Measurements from ENCODE around the gene KMO. TPM values are rescaled to one million over a fixed set of nuclear protein-coding genes. Genes with fewer than 3 reads are reported as not detected.

KMO gene
- total RNA-seq, 1 experiment from 2014 or later: 0.29 TPM

GRCh38 chr1:241605146-241605805 is 73.1 kb downstream of the KMO start:
- peak overlapping the region; percentile 74 for H3K9ac ChIP-seq (ENCODE audit: low read length)
- H4K20me1 ChIP-seq (ENCODE audit: low read length): no peaks in the 10 kb centered on the region
- no peaks in the 10 kb centered on the region for H3K36me3 ChIP-seq (ENCODE audit: low read depth, low read length)
- peak overlapping the region; percentile 67 for H3K4me2 ChIP-seq (ENCODE audit: low read length)
- no peaks in the 10 kb centered on the region for H3K79me2 ChIP-seq (ENCODE audit: low read length)
- H3F3A ChIP-seq (ENCODE audit: low read length, unreplicated experiment): peaks cover 9% of the 10 kb centered on the region
- H3K4me1 ChIP-seq (ENCODE audit: insufficient read depth, low read length): peaks cover 74% of the 10 kb centered on the region
- no TSS peak for BruUV-seq (replicated peaks)
- intact Hi-C loops (cut with micrococcal nuclease): no loop called here
- ChIA-PET POLR2A (ENCODE audit: unreplicated experiment) (interaction anchor here (0.5 to 0.6 kb wide), 2 partner anchors 35 to 85 kb away, joined by 11 to 16 read pairs; no protein-coding TSS in a partner anchor), CTCF (interaction anchor here (0.6 to 1.3 kb wide), 7 partner anchors 14 to 412 kb away, joined by 3 to 13 read pairs (median 4); partner anchors contain the start of gene KMO)
- no peaks in the 10 kb centered on the region for H3K9me3 ChIP-seq (ENCODE audit: low read length)
- peak overlapping the region; percentile 88 for H3K27ac ChIP-seq (ENCODE audit: low read length)
- TF ChIP-seq CTCF (conservative IDR thresholded peaks at IDR 0.05; ENCODE audit: low read depth, low read length) (peak; percentile 99), EZH2phosphoT487 (IDR thresholded peaks at IDR 0.05; ENCODE audit: borderline replicate concordance, low read length) (no peak)
- H2AFZ ChIP-seq (ENCODE audit: low read length): no peak overlapping the region
- ATAC-seq: peak; percentile 34
- DNase-seq: peak; percentile 98
- H3K4me3 ChIP-seq (ENCODE audit: low read length): no peak overlapping the region
- H3K27me3 ChIP-seq (ENCODE audit: low read length): no peaks in the 10 kb centered on the region
- no peaks in the 10 kb centered on the region for H3K9me2 ChIP-seq (replicated peaks; ENCODE audit: low read length)

GRCh38 chr1:241606544-241606943 is 74.4 kb downstream of the KMO start:
- no TSS peak for BruUV-seq (replicated peaks)
- Histone ChIP-seq H4K20me1 (ENCODE audit: low read length) (no peaks in the 10 kb centered on the region), H3K36me3 (ENCODE audit: low read depth, low read length) (no peaks in the 10 kb centered on the region), H3K27ac (ENCODE audit: low read length) (peak overlapping the region; percentile 88), H3K27me3 (ENCODE audit: low read length) (no peaks in the 10 kb centered on the region), H3K4me1 (ENCODE audit: insufficient read depth, low read length) (peaks cover 86% of the 10 kb centered on the region), H3K4me2 (ENCODE audit: low read length) (peak overlapping the region; percentile 71), H3K9me2 (replicated peaks; ENCODE audit: low read length) (no peaks in the 10 kb centered on the region), H3K79me2 (ENCODE audit: low read length) (no peaks in the 10 kb centered on the region), H3K4me3 (ENCODE audit: low read length) (peak overlapping the region; percentile 20; the same call in 1 of the 2 replicates), H3K9ac (ENCODE audit: low read length) (peak overlapping the region; percentile 74), H3K9me3 (ENCODE audit: low read length) (no peaks in the 10 kb centered on the region), H2AFZ (ENCODE audit: low read length) (peak overlapping the region; percentile 11; the same call in 1 of the 2 replicates), H3F3A (ENCODE audit: low read length, unreplicated experiment) (peaks cover 9% of the 10 kb centered on the region)
- ATAC-seq: peak; percentile 68
- CTCF ChIA-PET: interaction anchor here (0.5 to 0.9 kb wide), 4 partner anchors 9 to 74 kb away, joined by 3 to 9 read pairs (median 4); no protein-coding TSS in a partner anchor
- TF ChIP-seq EZH2phosphoT487 (IDR thresholded peaks at IDR 0.05; ENCODE audit: borderline replicate concordance, low read length): no peak
- no peak for TF ChIP-seq CTCF (conservative IDR thresholded peaks at IDR 0.05; ENCODE audit: low read depth, low read length)
- TF ChIP-seq EZH2 (IDR thresholded peaks at IDR 0.05; ENCODE audit: low read length, unreplicated experiment): no peak
- DNase-seq: peak; percentile 99
- POLR2A ChIA-PET (ENCODE audit: unreplicated experiment): interaction anchor here (0.6 to 1.0 kb wide), 5 partner anchors 9 to 297 kb away, joined by 3 to 6 read pairs (median 3); no protein-coding TSS in a partner anchor
- intact Hi-C loops (cut with micrococcal nuclease): loop anchor here (1.0 kb wide), 2 partner anchors 13 to 75 kb away; no protein-coding TSS in a partner anchor

GRCh38 chr1:241607497-241607896 is 75.3 kb downstream of the KMO start:
- ATAC-seq (no peak), DNase-seq (no peak)
- H3K9me2 ChIP-seq (replicated peaks; ENCODE audit: low read length): no peaks in the 10 kb centered on the region
- ChIA-PET POLR2A (ENCODE audit: unreplicated experiment) (no interaction called here), CTCF (no interaction called here)
- peak overlapping the region; percentile 68 for H3K9ac ChIP-seq (ENCODE audit: low read length)
- peaks cover 9% of the 10 kb centered on the region for H3F3A ChIP-seq (ENCODE audit: low read length, unreplicated experiment)
- H3K36me3 ChIP-seq (ENCODE audit: low read depth, low read length): no peaks in the 10 kb centered on the region
- peaks cover 96% of the 10 kb centered on the region for H3K4me1 ChIP-seq (ENCODE audit: insufficient read depth, low read length)
- no peaks in the 10 kb centered on the region for H4K20me1 ChIP-seq (ENCODE audit: low read length)
- H3K27me3 ChIP-seq (ENCODE audit: low read length): no peaks in the 10 kb centered on the region
- BruUV-seq (replicated peaks): no TSS peak
- H3K9me3 ChIP-seq (ENCODE audit: low read length): no peaks in the 10 kb centered on the region
- no peak overlapping the region for H2AFZ ChIP-seq (ENCODE audit: low read length)
- H3K4me2 ChIP-seq (ENCODE audit: low read length): peak overlapping the region; percentile 71
- intact Hi-C loops (cut with micrococcal nuclease): no loop called here
- no peak for TF ChIP-seq CTCF (conservative IDR thresholded peaks at IDR 0.05; ENCODE audit: low read depth, low read length)
- TF ChIP-seq EZH2 (IDR thresholded peaks at IDR 0.05; ENCODE audit: low read length, unreplicated experiment): no peak
- no peak for TF ChIP-seq EZH2phosphoT487 (IDR thresholded peaks at IDR 0.05; ENCODE audit: borderline replicate concordance, low read length)
- no peak overlapping the region for H3K4me3 ChIP-seq (ENCODE audit: low read length)
- peak overlapping the region; percentile 88 for H3K27ac ChIP-seq (ENCODE audit: low read length)
- no peaks in the 10 kb centered on the region for H3K79me2 ChIP-seq (ENCODE audit: low read length)
